GM21360 (cell line): Measurements from ENCODE around the gene WTIP.
"Not testable (repeated sequence)": the region's sequence is repeated elsewhere in the genome, so short reads cannot be mapped to it uniquely, and the experiment has no call there.

Experiments used
- ATAC-seq: cut with Tn5 transposase; IDR thresholded peaks from one replicate; pipeline ENCODE4 v1.9.1; 2021; ENCODE audit warnings: mild to moderate bottlenecking, moderate library complexity; ENCODE audit not compliant: unreplicated experiment

WTIP gene

DNA sequence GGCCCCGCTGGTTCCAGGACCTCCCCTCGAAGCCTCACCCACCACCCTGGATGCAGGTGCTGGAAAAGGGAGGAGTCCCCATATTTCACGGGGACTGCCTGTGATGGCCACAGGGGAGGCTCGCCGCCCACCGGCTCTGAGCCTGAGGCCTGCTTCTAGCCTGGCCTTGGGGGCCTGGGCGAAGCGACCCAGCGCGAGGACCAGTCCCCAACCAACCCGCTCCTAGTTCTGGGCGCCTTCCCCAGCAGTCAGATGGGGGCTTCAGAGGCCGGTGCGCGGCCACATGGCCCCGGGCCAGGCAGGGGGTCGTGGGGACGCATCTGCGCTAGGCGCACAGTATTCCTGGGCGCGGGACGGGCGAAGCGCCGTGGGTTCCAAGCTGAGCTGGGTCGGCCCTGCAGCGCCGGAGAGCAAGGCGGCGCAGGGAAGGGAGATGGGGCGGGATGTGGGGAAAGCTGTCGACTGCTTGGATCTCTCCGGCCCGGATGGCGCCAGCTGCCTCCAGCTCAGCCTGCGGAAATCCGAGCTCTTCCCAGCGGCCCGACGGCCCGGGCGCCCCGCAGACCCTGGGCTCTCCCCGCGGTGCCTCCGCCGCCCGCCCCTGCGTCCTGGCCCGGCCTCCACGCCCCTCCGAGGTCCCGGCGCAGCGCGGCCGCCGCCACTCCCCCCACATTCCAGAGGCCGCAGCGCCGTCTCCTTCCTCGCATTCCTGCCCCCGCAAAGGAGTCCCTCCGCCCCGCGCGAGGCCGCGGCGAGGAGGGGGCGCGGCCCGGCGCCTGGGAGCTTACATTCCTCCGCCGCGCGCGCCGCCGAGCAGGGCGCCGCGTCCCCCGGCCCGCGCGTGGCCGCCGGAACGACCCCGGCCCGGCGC, at the start of gene WTIP:
Gene WTIP, plus strand, starts transcription at position 788 of the 871 bp plus-strand sequence. CDS start 217 bp downstream, outside the sequence.
- ATAC-seq: no peak

DNA sequence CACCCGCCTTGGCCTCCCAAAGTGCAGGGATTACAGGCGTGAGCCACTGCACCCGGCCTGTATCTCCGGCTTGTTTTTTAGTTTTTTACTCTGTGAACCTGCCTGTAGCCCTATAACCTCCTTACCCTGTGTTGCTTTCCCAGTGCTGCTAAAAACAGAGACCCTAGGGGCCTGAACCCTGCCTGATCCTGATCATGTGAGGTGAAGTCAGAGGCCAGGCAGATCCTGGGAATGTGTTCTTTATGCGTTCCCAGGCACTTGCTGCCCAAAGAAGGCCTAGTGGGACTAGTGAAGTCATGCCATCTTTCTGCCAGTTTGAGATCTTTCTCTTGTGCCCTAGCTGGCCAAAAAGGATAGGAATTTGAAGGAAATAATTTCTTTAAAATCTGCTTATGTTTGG, 48.8 kb upstream of the WTIP start:
- ATAC-seq: no peak

DNA sequence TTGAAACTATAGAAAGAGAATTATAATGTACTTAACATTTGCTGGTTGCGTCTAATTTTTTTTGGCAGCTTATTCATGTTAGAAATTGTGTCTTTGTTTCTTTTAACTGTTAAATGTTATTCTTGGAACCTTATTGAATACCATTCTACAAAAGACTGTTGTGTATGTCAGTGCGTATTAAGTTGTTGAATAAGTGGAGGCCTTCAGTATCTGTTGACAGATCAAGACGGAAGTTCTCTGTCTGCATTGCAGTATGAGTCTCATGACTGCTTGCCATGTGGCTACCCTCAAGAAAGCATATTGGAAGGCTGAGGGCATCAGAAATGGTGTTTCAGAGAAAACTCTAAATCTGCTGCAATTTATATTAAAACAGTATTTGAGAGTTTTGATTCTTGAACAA, 44.8 kb upstream of the WTIP start:
- no peak for ATAC-seq

DNA sequence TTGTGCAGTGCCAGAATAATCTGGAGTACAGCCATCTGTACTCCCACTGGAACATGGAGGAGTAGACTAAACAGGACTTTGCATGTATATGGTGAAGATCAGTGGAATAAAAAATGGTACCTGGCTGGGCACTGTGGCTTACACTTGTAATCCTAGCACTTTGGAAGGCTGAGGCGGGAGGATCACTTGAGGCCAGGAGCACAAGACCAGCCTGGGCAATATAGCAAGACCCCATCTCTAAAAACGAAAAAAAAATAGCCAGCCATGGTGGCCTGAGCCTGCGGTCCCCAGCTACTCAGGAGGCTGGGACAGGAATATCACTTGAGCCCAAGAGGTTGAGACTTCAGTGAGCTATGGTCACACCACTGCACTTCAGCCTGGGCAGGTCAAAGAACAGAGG, 33.4 kb upstream of the WTIP start:
- ATAC-seq: no peak

DNA sequence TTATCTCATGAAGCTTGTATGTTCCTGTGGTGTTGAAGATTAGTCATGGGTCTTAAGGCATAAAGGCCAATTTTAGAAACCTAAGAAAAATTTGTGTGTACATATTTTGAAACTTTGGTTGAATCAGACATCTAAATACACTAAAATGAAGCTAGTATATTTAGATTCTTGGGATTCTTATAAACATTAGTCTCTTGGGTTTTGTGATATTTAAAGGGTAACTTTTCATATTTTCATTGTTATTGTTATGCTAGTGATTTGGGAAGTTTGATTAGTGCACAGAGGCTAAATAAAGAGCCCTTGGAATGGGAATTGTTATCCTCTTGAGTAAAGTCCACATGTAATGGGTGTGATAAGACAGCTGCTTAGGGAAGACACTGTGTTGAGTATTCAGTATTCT, 28.8 kb upstream of the WTIP start:
- ATAC-seq: no peak

DNA sequence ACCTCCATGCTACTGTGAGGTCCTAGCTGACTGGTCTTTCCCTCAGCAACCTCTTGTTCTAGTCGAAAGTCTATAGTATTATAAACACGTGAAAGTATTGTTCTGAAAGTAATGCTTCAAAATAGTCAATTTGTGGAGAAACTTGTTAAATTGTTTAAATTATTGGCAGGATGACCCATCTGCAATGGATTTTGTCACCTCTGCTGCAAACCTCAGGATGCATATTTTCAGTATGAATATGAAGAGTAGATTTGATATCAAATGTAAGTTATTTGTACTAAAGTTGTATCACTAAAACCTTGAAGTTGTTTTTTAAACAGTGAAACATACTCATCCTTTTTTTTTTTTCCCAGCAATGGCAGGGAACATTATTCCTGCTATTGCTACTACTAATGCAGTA, 27.5 kb upstream of the WTIP start:
- ATAC-seq: no peak

DNA sequence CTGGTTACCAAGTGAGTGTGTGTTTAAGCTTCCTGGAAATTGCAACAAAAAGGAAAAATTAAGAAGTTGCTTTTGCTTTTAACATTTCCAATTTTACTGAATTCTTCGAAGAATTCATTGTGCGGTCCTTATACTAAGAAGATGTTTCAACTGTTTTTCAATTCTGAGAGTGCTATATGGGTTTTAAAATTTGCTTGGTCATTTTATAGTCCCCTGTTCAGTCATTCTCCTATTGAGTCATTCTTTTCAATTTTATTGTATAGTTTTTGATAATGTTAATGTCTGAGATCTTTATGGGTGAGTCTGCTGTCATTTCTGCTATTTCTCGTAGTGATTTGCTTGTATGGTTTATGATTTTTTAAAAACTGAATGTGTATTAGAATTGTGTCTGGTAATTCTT, 26.9 kb upstream of the WTIP start:
- no peak for ATAC-seq

DNA sequence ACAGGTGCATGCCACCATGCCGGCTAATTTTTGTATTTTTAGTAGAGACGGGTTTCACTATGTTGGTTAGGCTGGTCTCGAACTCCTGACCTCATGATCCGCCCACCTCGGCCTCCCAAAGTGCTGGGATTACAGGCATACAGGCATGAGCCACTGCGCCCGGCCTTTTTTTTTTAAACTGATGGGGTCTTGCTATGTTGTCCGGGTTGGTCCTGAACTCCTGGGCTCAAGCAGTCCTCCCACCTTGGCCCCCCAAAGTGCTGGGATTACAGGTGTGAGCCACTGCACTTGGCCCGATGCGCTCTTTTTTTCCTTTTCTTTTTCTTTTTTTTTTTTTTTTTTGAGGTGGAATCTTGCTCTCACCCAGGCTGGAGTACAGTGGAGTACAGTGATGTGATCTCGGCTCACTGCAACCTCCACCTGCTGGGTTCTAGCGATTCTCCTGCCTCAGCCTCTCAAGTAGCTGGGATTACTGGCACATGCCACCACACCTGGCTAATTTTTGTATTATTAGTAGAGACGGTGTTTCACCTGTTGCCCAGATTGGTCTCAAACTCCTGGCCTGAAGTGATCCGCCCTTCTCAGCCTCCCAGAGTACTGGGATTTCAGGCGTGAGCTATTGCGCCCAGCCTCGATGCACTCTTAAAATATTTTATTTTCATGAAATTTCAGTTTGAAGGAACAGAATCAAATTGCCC, 25.6 kb upstream of the WTIP start:
- not testable (repeated sequence) for ATAC-seq

DNA sequence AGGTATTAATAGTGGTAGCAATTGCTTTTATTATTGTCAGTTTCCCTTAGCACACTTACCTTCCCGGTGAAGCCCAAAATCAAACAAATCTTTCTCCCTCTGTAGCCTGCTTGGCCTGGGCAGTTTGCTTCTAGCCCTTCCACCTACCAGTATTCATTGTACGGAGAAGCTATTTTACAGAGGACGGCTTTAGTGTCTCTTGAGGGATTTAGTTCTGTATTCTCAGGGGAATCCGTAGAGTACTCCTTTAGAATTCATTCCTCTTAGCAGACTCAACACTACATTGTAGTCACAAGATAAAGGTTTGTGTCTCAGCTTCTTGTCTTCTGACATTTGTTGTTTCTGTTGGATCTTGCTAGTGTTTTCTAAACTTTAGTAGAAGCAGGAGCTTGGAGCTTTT, 24.1 kb upstream of the WTIP start:
- ATAC-seq: no peak

DNA sequence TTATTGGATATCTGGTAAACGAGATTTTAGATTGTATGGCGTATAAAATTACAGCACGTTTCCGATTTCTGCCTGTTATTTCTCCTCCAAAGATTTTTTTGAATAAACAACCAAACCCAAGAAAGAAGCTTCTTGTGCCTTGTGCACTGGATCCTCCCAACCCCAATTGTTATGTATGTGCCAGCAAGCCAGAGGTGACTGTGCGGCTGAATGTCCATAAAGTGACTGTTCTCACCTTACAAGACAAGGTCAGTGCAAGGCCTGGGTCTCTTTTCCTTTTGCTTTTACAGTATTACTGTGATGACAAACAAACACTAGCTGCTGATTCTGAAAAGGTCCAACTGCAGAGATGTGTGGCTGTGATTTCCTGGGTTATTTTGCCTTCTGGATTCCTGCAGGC, 22.9 kb upstream of the WTIP start:
- ATAC-seq: no peak

DNA sequence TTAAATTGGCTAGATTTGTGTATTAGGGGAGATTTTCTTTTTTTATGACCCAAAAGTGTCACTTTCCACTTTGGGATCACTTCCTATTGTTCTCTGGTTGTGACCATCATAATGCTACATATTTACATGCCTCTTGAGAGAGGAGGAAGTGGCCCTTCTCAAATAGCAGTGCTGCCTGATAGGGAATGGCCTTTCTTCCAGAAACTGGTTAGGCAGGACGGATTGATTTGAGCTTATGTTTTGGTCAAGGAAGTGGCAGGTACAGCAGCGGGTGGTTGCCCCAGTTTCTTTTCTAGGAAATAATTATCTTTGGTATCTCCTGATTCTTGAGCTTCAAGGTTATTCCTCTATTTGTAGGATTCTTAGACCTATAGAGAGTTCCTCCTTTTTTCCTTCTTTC, 21.9 kb upstream of the WTIP start:
- no peak for ATAC-seq

DNA sequence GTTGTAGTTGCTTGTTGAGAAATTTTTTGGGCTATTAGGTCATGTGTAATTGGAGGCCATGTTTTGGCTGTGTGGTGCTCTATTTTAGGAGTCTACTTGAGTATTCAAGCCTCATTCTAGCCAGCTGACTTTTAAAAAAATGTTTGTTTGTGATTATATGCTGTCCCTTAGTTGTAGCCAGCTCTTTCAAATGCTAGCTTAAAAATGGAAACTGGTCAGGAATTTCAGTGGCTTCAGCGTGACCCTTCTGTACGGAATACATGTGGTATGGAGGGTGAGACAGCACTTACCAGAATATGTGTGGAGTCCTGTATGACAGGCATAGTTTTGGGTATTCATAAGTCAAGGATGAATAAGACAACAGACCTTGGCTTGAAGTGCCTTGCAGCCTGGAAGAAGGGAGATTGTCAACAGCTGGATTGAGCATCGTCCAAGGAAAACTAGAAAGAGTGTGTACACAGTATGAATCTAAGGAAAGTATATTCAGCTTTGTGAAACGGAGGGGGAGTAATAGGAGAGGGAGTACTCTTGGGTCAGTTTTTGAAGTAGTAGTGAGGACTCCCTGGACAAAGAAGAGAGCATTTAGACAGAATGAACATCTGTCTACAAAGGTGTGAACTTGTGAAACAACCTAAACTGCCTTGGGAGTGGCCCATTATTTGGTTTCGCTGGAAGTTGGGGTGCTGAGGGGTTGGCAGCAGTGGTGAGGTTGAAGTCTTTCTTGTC, 20.0 kb upstream of the WTIP start:
- ATAC-seq: no peak

DNA sequence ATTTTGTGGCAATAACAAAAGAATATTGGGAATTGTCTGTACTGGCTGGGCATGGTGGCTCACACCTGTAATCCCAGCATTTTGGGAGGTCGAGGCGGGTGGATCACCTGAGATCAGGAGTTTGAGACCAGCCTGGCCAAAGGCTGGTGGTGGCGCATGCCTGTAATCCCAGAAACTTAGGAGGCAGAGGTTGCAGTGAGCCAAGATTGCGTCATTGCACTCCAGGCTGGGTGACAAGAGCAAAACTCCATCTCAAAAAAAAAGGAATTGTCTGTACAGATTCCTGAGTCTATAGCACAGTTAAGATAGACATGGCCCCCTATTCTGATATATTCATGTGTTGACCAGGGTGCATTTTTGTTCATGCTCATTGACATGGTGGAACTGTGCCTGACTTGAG, 16.8 kb upstream of the WTIP start:
- not testable (repeated sequence) for ATAC-seq

DNA sequence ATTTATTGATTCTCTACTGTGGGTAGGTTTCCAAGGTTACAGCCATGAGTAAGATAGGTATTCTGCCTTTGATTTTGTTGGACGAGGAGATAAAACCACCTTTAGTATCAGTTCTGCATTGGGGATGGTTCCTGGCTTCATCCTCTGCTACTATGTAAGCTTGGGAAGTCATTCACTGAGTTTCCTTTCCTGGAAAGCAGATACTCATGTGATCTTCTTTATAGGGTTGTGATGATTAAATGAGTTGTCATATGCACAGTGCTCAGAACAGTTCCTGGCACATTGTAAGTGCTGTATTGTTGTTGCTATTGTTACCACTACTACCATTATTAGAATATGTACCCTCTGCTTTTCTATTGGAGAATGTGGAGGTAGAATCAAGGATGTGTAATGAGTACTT, 13.1 kb upstream of the WTIP start:
- ATAC-seq: no peak

DNA sequence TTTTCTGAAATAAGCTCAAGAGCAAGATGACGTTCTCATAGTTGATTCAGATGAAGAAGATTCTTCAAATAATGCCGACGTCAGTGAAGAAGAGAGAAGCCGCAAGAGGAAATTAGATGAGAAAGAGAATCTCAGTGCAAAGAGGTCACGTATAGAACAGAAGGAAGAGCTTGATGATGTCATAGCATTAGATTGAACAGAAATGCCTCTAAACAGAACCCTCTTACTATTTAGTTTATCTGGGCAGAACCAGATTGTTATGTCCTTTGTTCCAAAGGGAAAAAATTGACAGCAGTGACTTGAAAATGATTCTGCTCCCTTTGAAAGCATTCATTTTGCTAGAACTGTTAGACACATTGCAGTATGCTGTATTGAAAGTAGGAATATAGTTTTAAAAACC, 12.5 kb upstream of the WTIP start:
- not testable (repeated sequence) for ATAC-seq

DNA sequence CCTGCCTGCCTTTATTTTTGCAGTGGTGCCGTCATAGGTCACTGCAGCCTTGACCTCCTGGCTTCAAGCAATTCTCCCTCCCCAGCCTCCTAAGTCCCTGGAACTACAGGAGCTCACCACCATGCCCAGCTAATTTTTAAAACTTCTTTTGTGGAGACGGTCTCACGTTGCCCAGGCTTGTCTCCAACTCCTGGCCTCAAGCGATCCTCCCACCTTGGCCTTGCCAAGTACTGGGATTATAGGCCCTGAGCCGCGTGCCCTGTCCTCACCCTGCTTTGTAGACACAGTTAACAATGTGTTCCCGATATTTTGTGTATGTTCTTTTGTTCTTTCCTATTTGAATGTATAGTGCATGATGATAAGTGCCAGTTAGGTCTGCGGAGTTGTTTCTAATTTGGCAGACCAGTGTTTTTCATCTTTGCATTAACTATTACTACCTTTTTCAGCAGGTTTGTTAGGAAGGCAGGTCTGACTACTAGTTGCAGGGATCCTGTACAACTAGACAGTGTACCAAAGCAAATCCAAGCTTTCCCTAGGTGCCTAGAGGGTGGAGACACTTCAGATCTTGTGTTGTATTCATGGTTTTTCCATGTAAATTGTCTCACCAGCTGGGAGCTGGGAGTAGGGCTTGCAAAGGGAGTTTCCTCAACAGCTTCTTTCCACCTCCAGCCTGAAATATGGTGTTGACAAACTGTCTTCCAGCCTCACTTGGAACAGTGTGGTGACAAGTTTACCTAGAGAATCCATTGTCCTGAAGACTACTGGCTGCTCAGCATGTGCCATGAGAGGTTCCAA, 9.5 kb upstream of the WTIP start:
- ATAC-seq: no peak

DNA sequence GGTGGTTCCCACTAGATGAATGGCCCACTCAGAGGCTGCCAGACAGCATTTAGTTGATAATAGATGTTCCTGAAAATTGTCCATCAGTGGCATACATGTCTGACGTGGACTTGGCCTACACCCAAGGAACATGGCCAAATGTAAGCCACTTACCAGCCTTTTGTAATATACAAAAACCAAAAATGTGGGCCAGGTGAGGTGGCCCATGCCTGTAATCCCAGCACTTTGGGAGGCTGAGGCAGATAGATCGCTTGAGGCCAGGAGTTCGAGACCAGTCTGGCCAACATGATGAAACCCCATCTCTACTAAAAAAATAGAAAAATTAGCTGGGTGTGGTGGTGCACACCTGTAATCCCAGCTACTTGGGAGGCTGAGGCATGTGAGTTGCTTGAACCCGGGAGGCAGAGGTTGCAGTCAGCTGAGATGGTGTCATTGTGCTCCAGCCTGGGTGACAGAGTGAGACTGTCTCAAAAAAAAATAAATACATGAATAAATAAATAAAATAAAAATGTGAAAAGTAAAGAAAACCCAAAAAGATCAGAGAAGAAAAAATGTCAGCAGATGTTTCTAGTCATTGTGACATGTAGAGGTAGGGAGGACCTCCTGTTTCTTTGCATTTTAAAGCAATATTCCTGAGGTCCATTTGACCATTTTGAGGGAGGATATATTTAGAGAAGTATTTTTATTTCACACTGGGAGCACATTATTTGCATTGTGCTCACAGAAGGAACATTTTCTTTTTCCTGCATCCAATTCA, 7.1 kb upstream of the WTIP start:
- ATAC-seq: no peak

DNA sequence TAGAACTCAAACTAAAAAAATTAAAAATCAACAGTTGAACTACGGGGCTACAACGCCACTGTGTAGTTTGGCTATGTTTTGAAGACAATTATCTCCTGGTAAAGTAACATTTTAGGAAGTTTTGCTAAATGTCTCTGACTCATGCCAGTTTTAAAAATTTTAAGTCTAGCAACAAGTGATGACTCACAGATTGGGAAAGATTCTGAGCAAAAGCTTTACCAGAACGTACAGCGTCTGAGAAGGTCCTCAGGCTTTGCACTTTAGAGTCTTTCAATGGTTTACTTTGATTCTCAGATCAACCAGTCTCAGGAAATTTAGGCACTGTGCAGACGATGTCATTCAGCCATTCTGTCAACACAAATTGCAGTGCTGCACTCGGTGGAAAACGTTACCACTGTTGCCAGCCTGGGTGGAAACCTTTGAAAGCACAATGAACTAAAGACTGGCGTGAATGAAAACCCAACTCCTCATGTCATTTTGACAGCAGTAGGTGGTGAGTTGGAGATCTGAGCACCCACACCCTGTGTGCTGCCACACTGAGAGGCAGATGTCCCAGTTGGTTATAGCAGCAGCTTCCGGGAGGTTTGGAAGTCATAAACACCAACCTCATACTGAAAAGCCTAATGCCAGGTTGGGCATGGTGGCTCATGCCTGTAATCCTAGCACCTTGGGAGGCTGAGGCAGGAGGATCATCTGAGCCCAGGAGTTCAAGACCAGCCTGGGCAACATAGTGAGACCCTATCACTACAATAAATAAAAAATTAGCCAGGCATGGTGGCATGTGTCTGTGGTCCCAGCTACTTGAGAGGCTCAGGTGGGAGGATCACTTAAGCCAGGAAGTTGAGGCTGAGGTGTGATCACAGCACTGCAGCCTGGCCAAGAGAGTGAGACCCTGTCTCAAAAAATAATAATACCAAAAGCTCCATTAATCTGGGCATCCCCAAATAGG, 6.3 kb upstream of the WTIP start:
- no peak for ATAC-seq

DNA sequence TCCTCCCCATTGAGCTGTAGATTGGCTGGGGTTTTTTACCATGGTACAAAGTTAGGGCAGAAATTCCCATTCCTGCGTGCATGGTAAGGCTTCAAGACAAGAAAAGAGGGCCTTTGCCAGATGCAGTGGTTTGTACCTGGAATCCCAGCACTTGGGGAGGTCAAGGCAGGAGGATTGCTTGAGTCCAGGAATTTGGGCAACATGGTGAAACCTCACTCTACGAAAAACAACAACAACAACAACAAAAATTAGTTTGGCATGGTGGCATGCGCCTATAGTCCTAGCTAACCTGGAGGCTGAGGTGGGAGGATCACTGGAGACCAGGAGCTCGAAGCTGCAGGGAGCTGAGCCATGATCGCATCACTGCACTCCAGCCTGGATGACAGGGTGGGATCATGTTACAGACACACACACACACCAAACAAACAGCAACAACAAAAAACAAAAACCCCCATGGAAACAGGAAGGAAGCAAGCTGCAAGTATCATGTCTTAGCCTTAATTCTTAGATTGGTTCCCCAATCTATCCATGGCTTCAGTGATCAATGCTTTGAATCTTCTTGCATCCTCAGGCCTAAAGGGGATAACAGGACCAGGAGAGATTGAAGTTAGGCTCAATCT, 5.5 kb upstream of the WTIP start:
- no peak for ATAC-seq
